Activated T-cell treated with anti-CD3 and anti-CD28 coated beads for 1 hour (primary cell): ENCODE results near the gene RAB11FIP3.
"Not testable (repeated sequence)": the region's sequence is repeated elsewhere in the genome, so short reads cannot be mapped to it uniquely, and the experiment has no call there.

Experiments used
- DNase-seq: peaks from one replicate; pipeline ENCODE4 v3.0.0-alpha.2; 2020; ENCODE audit warnings: low read depth

RAB11FIP3 gene, protein sequence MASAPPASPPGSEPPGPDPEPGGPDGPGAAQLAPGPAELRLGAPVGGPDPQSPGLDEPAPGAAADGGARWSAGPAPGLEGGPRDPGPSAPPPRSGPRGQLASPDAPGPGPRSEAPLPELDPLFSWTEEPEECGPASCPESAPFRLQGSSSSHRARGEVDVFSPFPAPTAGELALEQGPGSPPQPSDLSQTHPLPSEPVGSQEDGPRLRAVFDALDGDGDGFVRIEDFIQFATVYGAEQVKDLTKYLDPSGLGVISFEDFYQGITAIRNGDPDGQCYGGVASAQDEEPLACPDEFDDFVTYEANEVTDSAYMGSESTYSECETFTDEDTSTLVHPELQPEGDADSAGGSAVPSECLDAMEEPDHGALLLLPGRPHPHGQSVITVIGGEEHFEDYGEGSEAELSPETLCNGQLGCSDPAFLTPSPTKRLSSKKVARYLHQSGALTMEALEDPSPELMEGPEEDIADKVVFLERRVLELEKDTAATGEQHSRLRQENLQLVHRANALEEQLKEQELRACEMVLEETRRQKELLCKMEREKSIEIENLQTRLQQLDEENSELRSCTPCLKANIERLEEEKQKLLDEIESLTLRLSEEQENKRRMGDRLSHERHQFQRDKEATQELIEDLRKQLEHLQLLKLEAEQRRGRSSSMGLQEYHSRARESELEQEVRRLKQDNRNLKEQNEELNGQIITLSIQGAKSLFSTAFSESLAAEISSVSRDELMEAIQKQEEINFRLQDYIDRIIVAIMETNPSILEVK

DNA sequence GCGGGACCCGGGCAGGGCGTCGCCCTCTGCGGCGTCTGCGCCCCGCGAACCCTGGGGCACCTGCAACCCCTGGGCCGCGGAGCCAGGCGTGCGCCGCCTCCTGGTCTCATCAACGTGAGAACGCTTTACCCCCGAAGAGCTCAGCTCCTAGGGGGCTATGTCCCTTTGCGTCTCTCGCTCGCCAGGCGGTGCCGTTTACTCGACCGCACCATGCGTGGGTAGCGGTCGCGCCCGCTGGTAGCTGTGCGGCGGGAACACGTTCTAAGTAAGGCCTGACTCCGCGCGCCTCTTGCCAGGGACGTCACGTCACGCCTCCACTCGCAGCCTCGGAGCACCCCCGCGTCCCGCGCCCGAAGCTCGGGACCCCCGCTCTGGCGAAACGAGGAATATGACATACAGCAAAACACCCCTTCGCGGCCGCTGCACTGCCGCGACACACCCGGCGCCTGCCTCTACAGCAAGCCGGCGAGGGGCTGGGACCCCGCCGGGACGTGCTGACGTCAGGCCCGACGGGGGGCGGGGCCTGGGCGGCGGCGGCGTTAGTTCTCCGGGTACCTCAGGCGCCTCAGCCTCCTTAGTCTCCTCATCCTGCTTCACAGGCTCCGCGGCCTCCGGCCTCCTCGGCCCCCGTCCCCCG, at the start of gene RAB11FIP3:
Gene RAB11FIP3 (plus strand): TSS at position 568 of the 637 bp plus-strand sequence. CDS start 358 bp downstream, outside the sequence.
- peak; percentile 72 for DNase-seq

DNA sequence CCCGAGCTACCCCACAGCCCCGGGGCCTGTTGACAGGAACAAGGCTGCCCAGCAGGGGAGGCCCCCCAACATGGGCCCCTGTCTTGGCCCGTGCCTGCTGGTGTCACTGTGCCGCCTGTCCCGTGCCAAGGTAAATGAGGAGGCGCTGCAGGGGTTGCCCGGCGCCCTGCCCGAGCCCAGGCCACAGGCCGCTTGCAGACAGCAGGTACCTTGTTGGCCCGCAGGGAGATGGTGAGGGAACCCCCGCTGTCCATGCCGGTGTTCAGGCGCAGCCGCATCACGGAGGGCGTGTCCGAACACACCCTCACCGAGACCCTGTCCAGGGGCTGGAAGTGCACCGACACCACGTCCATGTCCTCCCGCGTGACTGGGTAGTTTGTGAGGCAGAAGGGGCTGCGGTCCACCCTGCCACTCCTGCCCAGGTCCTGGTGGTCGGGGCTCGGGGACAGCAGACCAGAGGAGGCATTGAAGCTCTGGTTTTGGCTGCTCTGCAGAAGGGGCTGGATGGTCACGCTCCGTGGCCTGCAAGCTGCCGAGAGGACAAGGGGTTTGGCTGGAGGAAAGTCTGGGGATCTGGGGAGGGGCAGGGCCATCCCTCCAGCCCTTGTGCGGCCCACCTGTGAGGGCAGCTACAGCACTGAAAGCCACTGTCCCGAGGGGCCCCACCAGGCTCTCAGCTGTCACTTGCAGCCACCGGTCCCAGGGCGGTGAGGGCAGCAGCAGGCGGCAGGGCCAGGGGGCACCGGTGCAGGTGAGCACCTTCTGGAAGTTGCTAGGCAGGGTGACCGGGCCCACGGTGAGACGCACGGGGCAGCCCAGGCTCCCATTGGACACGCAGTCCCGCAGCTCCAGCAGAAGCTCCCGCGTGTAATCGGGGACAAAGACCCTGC, 49.3 kb upstream of the RAB11FIP3 start:
- no peak for DNase-seq

DNA sequence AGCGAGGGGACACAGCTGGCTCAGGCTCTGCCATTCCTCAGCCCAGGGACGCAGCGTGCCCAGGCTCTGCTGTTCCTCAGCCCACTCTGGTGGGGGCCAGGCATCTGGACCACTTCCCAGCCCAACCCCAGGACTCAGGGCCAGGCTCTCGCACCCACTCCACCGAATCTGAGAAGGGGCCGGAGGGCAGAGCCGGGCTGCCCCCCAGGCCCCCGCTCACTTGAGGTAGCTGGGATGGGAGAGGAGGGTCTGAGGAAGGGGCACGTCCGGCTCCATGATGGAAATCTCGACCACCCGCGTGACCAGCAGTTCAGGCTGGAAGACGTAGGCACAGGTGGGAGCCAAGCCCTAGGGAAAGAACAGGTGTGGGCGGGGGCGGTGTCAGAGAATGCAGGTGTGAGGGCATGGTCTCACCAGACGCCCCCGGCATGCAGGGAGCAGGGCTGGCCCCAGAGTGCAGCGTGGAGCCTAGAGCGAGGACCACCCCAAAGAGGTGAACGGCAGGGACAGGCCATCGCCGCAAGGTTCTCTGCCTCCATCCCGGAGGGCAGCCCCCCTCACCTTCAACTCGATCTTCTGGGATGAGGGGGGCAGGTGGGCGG, 48.5 kb upstream of the RAB11FIP3 start:
- no peak for DNase-seq

DNA sequence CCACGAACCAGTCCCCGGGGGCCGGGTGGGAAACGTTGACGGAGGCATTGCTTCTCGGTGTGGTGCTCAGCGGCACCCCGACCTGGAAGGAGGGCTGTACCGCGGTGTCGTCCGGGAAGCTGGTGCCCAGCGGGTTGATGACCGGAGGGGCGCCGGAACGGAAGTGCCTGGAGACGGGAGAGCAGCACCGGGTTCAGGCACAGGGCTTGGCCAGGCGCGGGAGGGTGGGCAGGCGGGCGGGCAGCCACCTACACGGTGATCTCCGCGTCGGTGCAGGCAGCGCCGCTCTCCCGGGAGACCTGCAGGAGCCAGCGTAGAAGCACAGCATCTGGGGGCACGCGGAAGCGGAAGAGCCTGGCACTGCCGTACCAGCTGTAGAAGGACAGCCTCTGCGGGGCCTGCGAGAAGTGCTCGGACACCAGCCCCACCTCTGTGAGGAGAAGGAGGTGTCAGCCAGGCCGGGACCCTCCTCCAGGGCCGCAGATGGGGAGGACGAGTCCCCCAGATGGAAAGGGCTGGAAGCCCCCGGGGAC, 48.0 kb upstream of the RAB11FIP3 start:
- no peak for DNase-seq

DNA sequence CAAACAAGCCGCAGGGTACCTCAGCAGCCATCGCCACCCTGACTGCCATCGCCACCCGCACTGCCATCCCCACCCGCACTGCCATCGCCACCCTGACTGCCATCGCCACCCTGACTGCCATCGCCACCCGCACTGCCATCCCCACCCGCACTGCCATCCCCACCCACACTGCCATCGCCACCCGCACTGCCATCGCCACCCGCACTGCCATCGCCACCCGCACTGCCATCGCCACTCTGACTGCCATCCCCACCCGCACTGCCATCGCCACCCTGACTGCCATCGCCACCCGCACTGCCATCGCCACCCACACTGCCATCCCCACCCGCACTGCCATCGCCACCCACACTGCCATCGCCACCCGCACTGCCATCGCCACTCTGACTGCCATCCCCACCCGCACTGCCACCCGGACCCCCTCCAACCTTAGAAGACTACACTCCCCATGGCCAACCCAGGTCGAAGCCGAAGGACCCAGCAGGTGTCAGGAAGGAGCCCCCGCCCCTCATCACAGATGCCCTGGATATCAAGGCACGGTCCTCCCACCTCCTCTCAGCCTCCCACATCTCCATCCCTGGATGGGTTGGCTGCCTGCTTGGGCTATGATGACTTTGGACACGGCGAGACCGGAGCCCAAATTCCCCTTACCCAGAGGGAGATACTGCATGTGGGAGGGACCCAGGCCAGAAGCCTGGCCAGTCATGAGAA, 47.2 kb upstream of the RAB11FIP3 start:
- not testable (repeated sequence) for DNase-seq

DNA sequence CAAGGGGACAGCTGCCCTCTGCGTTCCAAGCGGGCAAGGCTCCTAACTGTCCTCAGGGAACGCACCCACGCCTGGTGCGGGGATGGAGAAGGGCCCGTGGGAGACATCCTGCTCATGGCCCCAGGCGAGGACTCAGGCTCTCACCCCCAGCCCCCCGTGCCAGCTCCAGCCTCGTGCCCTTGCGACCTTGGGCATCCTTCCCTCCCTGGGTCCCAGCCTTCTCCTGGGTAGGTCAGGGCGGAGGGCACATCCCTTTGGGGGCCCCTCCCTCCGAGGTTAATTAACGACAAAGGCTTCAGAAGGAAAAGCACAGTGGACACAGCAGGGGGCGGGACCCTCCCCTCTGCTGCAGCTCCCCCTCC, 46.6 kb upstream of the RAB11FIP3 start:
- no peak for DNase-seq

DNA sequence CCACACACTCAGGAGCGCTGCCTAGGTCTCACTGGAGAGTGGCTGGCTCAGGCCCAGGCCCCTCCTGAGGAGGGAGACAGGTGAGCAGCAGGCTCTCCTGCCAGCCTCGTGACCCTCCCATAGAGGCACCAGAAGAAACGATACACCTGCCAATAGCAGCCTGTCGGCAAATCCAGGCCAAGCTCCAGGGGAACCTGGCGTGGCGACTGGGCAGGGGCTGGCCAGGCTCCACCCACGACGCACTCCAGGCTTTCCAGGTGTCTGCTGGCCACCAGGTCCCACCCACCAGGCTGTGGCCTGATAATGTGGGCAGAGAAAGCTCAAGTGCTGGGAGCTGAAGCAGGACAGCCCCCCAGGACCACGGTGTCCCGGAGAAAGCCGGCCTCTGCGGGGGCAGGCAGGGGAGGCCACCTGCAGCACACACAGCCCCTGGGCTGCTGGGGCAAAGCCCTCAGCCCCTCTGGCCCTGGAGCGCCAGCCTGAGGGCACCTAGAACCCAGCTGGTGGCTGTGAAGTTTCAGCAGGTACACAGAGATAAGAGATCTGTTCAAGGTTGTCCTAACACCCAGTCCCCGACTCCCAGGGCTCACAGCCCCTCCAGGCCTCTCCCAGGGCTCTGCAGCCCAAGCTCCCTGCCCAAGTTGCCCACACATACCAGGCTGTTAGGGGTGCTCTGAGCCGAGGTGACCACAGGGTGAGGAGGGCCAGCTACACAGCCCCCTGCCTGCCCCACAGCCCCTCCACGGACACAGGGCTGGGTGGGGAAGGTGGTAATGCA, 46.1 kb upstream of the RAB11FIP3 start:
- DNase-seq, result no peak

DNA sequence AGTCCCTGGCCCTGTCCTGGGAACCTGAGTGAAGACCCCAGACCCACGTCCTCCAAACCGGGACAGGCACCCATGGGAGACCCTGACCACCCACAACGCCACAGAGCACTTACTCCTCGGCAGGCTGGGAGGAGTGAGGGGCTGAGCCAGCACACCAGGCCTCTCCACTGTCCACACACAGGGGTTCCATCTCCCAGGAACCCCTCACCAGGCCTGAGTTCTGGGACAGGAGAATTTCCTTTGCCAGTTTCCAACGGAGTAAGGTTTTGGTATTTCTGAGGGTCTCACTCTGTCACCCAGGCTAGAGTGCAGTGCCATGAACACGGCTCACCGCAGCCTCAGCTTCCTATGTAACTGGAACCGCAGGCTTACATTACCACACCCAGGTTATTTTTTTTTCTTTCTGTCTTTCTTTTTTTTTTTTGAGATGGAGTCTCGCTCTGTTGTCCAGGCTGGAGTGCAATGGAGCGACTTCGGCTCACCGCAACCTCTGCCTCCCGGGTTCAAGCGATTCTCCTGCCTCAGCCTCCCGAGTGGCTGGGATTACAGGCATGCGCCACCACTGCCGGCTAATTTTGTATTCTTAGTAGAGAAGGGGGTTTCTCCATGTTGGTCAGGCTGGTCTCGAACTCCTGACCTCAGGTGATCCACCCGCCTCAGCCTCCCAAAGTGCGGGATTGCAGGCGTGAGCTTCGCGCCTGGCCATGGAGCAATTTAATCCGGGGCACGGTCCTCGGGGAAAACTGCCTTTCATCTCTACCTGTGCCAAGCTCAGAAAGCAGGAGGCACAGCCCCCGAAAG, 45.3 kb upstream of the RAB11FIP3 start:
- no peak for DNase-seq

DNA sequence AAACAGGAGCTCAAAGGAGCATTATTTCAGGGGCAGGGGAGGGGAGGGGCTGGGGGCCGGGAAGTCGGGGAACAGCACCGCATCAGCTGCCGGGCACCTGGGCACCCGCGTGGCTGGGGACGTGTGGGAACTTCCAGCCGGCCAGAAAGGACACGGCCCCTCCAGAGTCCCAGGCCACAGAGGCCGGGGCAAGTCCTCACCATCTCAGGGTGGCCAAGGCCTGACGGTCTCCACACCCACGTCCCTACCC, 44.8 kb upstream of the RAB11FIP3 start:
- DNase-seq, result no peak

DNA sequence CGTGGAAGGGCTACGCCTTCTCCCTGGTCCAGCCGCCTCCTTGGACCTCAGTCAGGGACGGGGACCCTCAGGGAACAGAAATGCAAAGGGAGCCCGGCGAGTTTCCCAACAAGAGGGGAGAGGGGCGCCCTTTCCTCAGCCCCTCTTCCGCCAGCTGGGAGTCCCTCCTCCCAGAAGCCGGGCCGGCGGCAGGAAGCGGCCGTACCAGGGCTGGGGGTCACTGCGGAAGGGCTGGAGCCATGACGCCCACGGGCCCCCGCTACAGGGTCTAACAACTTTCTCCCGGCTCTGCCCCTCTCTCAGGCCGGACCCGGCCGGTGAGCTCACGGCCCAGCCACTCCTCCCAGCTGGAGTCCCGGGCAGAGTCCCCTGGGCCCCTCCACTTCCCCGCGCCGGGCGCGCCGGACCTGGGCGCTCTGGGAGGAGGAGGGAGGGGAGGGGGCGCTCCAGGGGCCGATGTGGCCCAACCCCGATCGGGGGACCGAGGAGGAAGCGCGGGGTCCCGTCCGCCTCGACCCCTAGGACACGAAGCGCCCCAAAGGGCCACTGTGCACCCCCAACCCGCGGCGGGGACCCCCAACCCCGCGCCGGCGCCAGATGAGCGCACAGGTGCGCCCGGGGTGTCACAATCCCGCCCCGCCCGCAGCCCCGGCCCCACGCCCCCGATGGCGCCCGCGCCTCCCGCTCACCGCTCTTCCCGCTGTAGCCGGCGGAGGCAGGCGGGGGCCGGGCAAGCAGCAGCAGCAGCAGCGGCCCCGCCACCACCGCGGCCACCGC, 44.2 kb upstream of the RAB11FIP3 start:
- no peak for DNase-seq

DNA sequence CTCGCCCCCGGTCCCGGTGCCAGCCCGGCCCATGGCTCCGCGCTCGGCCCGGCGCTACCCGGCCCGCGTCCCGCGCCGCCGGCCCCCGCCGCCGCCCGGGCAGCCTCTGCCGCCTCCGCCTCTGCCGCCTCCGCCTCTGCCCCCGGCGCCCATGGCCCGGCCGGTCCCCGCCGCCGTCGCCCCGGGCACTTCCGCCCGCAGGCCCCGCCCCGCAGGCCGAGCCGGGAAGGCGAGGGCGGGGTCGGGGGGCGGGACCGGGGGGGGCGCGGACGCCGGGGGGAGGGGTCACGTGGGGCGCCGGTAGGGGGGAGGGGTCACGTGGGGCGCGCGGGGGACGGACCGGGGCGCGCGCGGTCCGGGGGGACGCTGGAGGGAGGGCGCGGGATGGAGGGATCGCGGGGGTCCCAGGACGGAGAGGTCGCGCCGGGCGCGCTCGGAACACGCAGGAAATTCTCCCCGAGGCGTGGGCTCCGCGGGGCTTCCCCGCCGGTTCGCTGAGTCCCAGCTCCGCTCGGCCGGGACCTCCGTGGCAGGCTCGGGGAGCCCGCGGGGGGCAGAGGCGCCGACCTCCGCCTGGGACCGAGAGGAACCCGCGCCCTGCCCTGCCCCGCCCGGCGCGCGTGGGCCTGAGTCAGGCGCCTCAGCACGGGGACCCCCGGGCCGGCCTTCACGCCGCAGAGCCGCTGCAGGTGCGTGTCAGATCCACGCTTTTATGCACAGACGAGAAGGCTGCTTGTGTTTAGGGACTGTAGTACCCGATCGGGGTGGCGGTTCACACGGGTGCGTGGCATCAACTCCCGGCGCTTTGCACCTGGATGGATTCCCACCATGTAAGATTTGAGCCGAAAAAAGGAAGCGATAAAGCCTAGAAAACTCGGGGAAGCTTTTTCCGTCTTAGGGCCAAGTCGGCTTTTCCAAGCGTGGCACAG, 43.4 kb upstream of the RAB11FIP3 start, which contains the start of gene PGAP6:
Gene PGAP6 (minus strand): TSS at position 190 of the 929 bp plus-strand sequence. CDS start 157 bp downstream, at position 33.
- DNase-seq, result peak; percentile 69

DNA sequence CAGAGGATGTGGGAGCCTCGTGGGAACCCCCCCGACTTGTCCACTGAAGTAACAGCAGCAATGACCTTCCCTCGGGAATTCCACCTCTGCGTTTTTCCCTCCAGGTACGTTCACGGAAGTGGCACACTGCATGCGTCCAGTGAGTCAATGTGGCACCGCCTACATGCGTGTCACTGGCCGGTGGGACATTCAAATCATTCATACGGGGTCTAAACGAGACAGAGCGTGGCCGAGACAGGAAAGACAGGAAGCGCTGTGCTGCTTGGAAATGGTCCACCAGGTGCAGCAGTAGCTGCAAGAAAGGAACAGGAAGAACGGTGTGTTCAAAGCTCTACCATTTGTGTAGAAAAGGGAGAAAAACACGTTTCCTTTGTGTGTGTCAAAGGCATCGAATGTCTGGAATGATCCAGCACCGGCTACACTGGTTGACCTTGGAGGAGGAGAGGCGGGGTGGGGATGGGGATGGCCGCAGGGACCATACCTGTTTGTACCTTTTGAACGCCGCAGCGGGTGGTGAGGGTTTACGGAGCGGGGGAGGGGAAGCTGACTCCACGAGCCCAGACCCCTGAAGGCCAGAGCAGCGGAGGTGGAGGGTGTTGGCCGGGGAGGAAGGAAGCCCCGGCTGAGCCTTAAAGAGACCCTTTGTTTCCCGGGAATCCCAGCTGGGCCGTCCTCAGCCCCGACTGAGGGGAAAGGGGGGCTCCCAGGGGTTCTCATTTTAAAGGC, 42.0 kb upstream of the RAB11FIP3 start:
- no peak for DNase-seq

DNA sequence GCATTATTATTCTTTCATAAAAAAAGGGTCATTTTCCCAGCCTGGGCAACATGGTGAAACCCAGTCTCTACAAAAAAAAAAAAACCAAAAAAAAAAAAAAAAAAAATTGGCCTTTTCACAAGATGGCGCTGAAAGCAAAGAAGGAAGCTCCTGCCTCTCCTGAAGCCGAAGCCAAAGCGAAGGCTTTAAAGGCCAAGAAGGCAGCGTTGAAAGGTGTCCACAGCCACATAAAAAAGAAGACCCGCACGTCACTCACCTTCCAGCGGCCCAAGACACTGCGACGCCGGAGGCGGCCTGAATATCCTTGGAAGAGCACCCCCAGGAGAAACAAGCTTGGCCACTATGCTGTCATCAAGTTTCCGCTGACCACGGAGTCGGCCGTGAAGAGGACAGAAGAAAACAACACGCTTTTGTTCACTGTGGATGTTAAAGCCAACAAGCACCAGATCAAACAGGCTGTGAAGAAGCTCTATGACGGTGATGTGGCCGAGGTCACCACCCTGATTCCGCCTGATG, 38.8 kb upstream of the RAB11FIP3 start:
- no peak for DNase-seq

DNA sequence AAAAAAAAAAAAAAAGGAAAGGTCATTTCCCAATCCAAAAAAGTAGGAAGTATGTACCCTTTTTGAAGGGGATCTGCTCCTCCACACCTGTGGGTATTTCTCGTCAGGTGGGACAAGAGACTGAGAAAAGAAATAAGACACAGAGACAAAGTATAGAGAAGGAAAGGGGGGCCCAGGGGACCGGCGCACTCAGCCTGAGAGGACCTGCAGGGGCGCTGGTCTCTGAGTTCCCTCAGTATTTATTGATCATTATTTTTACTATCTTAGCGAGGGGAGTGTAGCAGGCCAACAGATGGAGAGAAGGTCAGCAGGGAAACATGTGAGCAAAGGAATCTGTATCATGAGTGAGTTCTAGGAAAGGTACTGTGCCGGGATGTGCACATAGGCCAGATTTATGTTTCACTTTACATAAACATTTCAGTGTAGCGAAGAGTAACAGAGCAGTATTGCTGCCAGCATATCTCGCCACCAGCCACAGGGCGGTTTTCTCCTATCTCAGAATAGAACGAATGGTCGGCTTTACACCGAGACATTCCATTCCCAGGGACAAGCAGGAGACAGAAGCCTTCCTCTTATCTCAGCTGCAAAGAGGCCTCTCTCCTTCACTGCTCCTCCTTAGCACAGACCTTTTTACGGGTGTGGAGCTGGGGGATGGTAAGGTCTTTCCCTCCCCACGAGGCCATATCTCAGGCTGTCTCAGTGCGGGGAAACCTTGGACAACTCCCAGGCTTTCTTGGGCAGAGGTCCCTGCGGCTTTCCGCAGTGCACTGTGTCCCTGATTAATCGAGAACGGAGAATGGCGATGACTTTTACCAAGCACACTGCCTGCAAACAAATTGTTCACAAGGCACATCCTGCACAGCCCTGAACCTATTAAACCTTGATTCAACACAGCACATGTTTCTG, 37.4 kb upstream of the RAB11FIP3 start:
- not testable (repeated sequence) for DNase-seq

DNA sequence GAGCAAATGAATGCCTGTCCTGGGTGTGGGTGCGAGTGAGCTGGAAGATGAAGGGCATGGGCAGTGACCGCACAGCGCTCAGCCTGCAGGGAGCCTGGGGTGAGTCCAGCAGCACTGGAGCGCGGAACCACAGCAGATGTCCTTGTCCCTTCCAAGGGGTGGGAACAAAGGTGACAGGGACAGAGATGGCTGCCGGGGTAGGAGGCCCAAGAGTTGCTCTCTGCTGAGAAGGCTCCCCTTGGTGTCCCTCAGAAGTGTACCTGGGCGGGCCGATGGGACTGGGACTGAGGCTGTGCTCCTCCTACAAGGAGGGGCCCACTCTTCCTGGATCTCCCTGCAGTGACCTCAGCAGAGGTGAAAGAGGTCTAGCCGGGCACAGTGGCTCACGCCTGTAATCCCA, 36.1 kb upstream of the RAB11FIP3 start:
- DNase-seq, result no peak
